Nephron (organoid): Measurements from ENCODE around the gene MAD1L1.

Experiments used
- H3K27ac Mint-ChIP-seq, 3 experiments: 2 replicates each; pipeline ENCODE4 v1.8.0; 2020; ENCODE audit warnings: mixed read lengths in 3 of 3, mild to moderate bottlenecking in 2 of 3, moderate library complexity in 1 of 3
- H3K27me3 Mint-ChIP-seq: 2 replicates; pipeline ENCODE4 v1.8.0; 2021; ENCODE audit warnings: low read depth, mild to moderate bottlenecking, moderate library complexity, mixed read lengths
- H3K36me3 Mint-ChIP-seq: 2 replicates; pipeline ENCODE4 v1.8.0; 2020; ENCODE audit warnings: low read depth, mixed read lengths
- H3K4me1 Mint-ChIP-seq: 2 replicates; pipeline ENCODE4 v1.8.0; 2020; ENCODE audit warnings: mixed read lengths
- H3K4me3 Mint-ChIP-seq, 3 experiments: 2 replicates each; pipeline ENCODE4 v1.8.0; 2020; ENCODE audit warnings: mild to moderate bottlenecking in 3 of 3, mixed read lengths in 3 of 3, moderate library complexity in 2 of 3
- H3K9me3 Mint-ChIP-seq: 2 replicates; pipeline ENCODE4 v1.8.0; 2020; ENCODE audit warnings: mixed read lengths
- TF ChIP-seq, protein P1 (sequence below), 3 experiments: fragments of 200-600 bp; sonication (generic); IDR thresholded peaks; one replicate each; pipeline ENCODE4 v1.5.0; 2021; ENCODE audit warnings: antibody characterized with exemption in 3 of 3; ENCODE audit not compliant: unreplicated experiment in 3 of 3

The MAD1L1 gene

DNA sequence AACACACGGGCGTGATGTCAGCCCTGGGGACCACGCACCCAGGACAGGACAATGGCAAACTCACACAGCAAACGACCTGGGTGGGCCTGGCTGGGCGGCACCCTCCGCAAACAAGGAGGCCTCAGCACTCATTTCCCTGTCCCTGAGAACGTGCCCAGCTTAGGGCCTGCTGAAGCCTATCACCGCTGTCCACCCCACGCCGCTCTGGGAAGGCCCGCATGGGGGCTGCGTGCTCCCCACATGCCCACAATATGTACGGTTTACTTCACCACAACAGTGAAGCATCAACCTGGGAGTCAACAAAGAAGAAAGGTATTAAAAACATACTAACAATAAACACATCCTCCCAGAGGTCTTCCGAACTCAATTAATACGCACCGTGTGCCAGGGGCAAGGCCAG is 12.2 kb downstream of the MAD1L1 start:
- H3K36me3 Mint-ChIP-seq: peaks cover 50% of the 10 kb centered on the region
- H3K4me1 Mint-ChIP-seq: no peaks in the 10 kb centered on the region
- TF ChIP-seq, protein P1, sequence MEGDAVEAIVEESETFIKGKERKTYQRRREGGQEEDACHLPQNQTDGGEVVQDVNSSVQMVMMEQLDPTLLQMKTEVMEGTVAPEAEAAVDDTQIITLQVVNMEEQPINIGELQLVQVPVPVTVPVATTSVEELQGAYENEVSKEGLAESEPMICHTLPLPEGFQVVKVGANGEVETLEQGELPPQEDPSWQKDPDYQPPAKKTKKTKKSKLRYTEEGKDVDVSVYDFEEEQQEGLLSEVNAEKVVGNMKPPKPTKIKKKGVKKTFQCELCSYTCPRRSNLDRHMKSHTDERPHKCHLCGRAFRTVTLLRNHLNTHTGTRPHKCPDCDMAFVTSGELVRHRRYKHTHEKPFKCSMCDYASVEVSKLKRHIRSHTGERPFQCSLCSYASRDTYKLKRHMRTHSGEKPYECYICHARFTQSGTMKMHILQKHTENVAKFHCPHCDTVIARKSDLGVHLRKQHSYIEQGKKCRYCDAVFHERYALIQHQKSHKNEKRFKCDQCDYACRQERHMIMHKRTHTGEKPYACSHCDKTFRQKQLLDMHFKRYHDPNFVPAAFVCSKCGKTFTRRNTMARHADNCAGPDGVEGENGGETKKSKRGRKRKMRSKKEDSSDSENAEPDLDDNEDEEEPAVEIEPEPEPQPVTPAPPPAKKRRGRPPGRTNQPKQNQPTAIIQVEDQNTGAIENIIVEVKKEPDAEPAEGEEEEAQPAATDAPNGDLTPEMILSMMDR (IDR thresholded peaks at IDR 0.05; ENCODE audit: unreplicated experiment in 3 of 3): no peak
- no peak overlapping the region for H3K4me3 Mint-ChIP-seq
- no peaks in the 10 kb centered on the region for H3K9me3 Mint-ChIP-seq
- H3K27me3 Mint-ChIP-seq: no peaks in the 10 kb centered on the region
- no peak overlapping the region for H3K27ac Mint-ChIP-seq

- Mint-ChIP-seq H3K9me3 (no peaks in the 10 kb centered on the region), H3K27ac (no peak overlapping the region), H3K36me3 (peaks cover 52% of the 10 kb centered on the region), H3K4me3 (no peak overlapping the region), H3K4me1 (no peaks in the 10 kb centered on the region), H3K27me3 (no peaks in the 10 kb centered on the region)
- TF ChIP-seq, protein P1 (IDR thresholded peaks at IDR 0.05; ENCODE audit: unreplicated experiment in 3 of 3): no peak
Measured at GRCh38 chr7:2220030-2220429, 12.7 kb downstream of the MAD1L1 start.

DNA sequence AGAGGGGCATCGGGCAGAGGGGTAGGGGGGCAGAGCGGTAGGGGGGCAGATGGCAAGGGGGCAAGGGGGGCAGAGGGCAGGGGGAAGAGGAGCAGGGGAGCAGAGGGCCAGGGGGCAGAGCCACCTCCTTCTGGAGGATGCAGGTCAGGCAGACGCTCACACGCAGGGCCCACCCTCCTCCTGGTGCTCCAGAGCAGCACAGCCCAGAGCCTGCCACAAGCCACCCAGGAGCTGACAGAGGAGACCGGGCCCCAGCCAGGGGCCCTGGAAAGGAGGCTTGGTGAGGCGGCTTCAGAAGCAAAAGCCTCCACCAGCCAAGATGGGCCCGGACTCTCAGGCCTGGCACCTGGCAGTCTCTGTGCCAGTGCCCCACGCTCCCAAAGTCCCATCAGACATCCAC is 13.1 kb downstream of the MAD1L1 start:
- H3K36me3 Mint-ChIP-seq: peaks cover 51% of the 10 kb centered on the region

DNA sequence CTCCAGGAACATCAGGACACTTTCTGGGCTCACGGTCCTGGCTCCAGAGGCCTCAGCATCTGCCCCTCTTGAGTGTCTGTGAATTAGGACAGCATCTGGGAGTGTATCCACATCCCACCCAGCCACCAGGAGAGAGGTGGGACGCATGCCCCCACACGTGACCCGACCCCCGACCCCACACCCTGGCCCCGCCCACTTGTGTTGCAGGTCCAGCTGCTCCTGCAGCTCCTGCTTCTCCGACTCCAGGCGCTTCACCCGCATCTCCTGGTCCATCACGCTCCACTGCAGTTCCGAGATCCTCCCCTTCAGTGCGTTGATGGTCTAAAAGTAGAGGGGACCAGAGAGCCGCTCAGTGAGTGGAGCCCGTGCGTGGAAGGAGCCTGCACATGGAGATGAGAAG is 13.6 kb downstream of the MAD1L1 start:
- Mint-ChIP-seq H3K9me3 (no peaks in the 10 kb centered on the region), H3K27me3 (no peaks in the 10 kb centered on the region), H3K27ac (no peak overlapping the region), H3K4me3 (no peak overlapping the region), H3K4me1 (no peaks in the 10 kb centered on the region), H3K36me3 (peaks cover 50% of the 10 kb centered on the region)
- TF ChIP-seq, protein P1 (IDR thresholded peaks at IDR 0.05; ENCODE audit: unreplicated experiment in 3 of 3): no peak

More for the DNA sequence above, 13.1 kb downstream of the MAD1L1 start:
- TF ChIP-seq, protein P1 (IDR thresholded peaks at IDR 0.05; ENCODE audit: unreplicated experiment in 3 of 3): no peak
- Mint-ChIP-seq H3K27me3 (no peaks in the 10 kb centered on the region), H3K4me3 (no peak overlapping the region), H3K9me3 (no peaks in the 10 kb centered on the region), H3K4me1 (no peaks in the 10 kb centered on the region), H3K27ac (no peak overlapping the region)

GRCh38 chr7:2218444-2218785 is 14.3 kb downstream of the MAD1L1 start:
- TF ChIP-seq, protein P1 (IDR thresholded peaks at IDR 0.05; ENCODE audit: unreplicated experiment in 3 of 3): no peak

GRCh38 chr7:2217716-2218443 is 14.9 kb downstream of the MAD1L1 start:
- Mint-ChIP-seq H3K9me3 (no peaks in the 10 kb centered on the region), H3K4me1 (no peaks in the 10 kb centered on the region), H3K36me3 (peaks cover 58% of the 10 kb centered on the region), H3K4me3 (no peak overlapping the region), H3K27me3 (no peaks in the 10 kb centered on the region), H3K27ac (no peak overlapping the region)
- TF ChIP-seq, protein P1 (IDR thresholded peaks at IDR 0.05; ENCODE audit: unreplicated experiment in 3 of 3): no peak

More at GRCh38 chr7:2218444-2218785, 14.3 kb downstream of the MAD1L1 start:
- H3K4me3 Mint-ChIP-seq: no peak overlapping the region
- H3K36me3 Mint-ChIP-seq: peaks cover 55% of the 10 kb centered on the region
- H3K9me3 Mint-ChIP-seq: no peaks in the 10 kb centered on the region
- no peaks in the 10 kb centered on the region for H3K27me3 Mint-ChIP-seq
- no peaks in the 10 kb centered on the region for H3K4me1 Mint-ChIP-seq
- no peak overlapping the region for H3K27ac Mint-ChIP-seq
